HEK293 (cell line): ENCODE measurements around the gene TAPBPL.

ENCODE experiments used
- AEBP2 ChIP-seq: fragments of 450-650 bp; formaldehyde crosslinking; IDR thresholded peaks from 2 replicates; pipeline ENCODE4 v1.5.1; 2016; ENCODE audit warnings: missing biosample characterization, missing genetic modification characterization, borderline replicate concordance
- EGR2 ChIP-seq: fragments of 450-650 bp; formaldehyde crosslinking; IDR thresholded peaks from 2 replicates; pipeline ENCODE4 v1.5.1; 2016; ENCODE audit warnings: low read depth, missing biosample characterization, missing genetic modification characterization
- GLIS1 ChIP-seq: fragments of 450-650 bp; formaldehyde crosslinking; IDR thresholded peaks from 2 replicates; pipeline ENCODE4 v1.5.1; 2016; ENCODE audit warnings: missing biosample characterization, missing genetic modification characterization
- KLF7 ChIP-seq: fragments of 450-650 bp; formaldehyde crosslinking; IDR thresholded peaks from 2 replicates; pipeline ENCODE4 v1.5.1; 2016; ENCODE audit warnings: missing biosample characterization, missing genetic modification characterization, borderline replicate concordance
- REPIN1 ChIP-seq: fragments of 450-650 bp; formaldehyde crosslinking; IDR thresholded peaks from 2 replicates; pipeline ENCODE4 v1.5.1; 2017; ENCODE audit warnings: missing biosample characterization, missing genetic modification characterization, low read depth
- SCRT1 ChIP-seq: fragments of 450-650 bp; formaldehyde crosslinking; IDR thresholded peaks from 2 replicates; pipeline ENCODE4 v1.5.1; 2016; ENCODE audit warnings: missing biosample characterization, missing genetic modification characterization, borderline replicate concordance
- WT1 ChIP-seq: fragments of 450-650 bp; formaldehyde crosslinking; IDR thresholded peaks from 2 replicates; pipeline ENCODE4 v1.5.1; 2016; ENCODE audit warnings: missing biosample characterization, missing genetic modification characterization
- YY1 ChIP-seq: fragments of 450-650 bp; formaldehyde crosslinking; IDR thresholded peaks from 2 replicates; pipeline ENCODE4 v1.5.1; 2018; ENCODE audit warnings: missing biosample characterization, missing genetic modification characterization
- ZBTB8A ChIP-seq: fragments of 450-650 bp; formaldehyde crosslinking; IDR thresholded peaks from 2 replicates; pipeline ENCODE4 v1.5.1; 2016; ENCODE audit warnings: missing biosample characterization, missing genetic modification characterization
- ZFP41 ChIP-seq: fragments of 450-650 bp; formaldehyde crosslinking; IDR thresholded peaks from 2 replicates; pipeline ENCODE4 v1.5.1; 2016; ENCODE audit warnings: missing biosample characterization, missing genetic modification characterization, borderline replicate concordance
- ZFP69B ChIP-seq: fragments of 450-650 bp; formaldehyde crosslinking; IDR thresholded peaks from 2 replicates; pipeline ENCODE4 v1.5.1; 2016; ENCODE audit warnings: missing biosample characterization, missing genetic modification characterization
- ZNF10 ChIP-seq: fragments of 450-650 bp; formaldehyde crosslinking; IDR thresholded peaks from 2 replicates; pipeline ENCODE4 v1.5.1; 2017; ENCODE audit warnings: missing biosample characterization, missing genetic modification characterization
- ZNF114 ChIP-seq: fragments of 450-650 bp; formaldehyde crosslinking; IDR thresholded peaks from 2 replicates; pipeline ENCODE4 v1.5.0; 2017; ENCODE audit warnings: missing biosample characterization, missing genetic modification characterization
- ZNF121 ChIP-seq: fragments of 450-650 bp; formaldehyde crosslinking; IDR thresholded peaks from 2 replicates; pipeline ENCODE4 v1.5.1; 2016; ENCODE audit warnings: missing biosample characterization, missing genetic modification characterization
- ZNF146 ChIP-seq: fragments of 450-650 bp; formaldehyde crosslinking; IDR thresholded peaks from 2 replicates; pipeline ENCODE4 v1.5.1; 2016; ENCODE audit warnings: missing biosample characterization, missing genetic modification characterization
- ZNF184 ChIP-seq: fragments of 450-650 bp; IDR thresholded peaks from 2 replicates; pipeline ENCODE4 v1.5.1; 2018; ENCODE audit warnings: missing biosample characterization, mild to moderate bottlenecking, missing genetic modification characterization
- ZNF202 ChIP-seq: fragments of 450-650 bp; formaldehyde crosslinking; IDR thresholded peaks from 2 replicates; pipeline ENCODE4 v1.5.1; 2016; ENCODE audit warnings: missing biosample characterization, missing genetic modification characterization, borderline replicate concordance
- ZNF24 ChIP-seq: fragments of 450-650 bp; formaldehyde crosslinking; IDR thresholded peaks from 2 replicates; pipeline ENCODE4 v1.5.1; 2016; ENCODE audit warnings: missing biosample characterization, missing genetic modification characterization
- ZNF280D ChIP-seq: fragments of 450-650 bp; formaldehyde crosslinking; IDR thresholded peaks from 2 replicates; pipeline ENCODE4 v1.5.1; 2016; ENCODE audit warnings: missing biosample characterization, missing genetic modification characterization
- ZNF311 ChIP-seq: fragments of 450-650 bp; formaldehyde crosslinking; IDR thresholded peaks from 2 replicates; pipeline ENCODE4 v1.5.1; 2017; ENCODE audit warnings: missing biosample characterization, missing genetic modification characterization, borderline replicate concordance
- ZNF416 ChIP-seq: fragments of 450-650 bp; formaldehyde crosslinking; IDR thresholded peaks from 2 replicates; pipeline ENCODE4 v1.5.1; 2016; ENCODE audit warnings: missing biosample characterization, missing genetic modification characterization
- ZNF433 ChIP-seq: fragments of 450-650 bp; formaldehyde crosslinking; IDR thresholded peaks from 2 replicates; pipeline ENCODE4 v1.5.1; 2016; ENCODE audit warnings: missing biosample characterization, missing genetic modification characterization, low read depth
- ZNF510 ChIP-seq: fragments of 450-650 bp; formaldehyde crosslinking; IDR thresholded peaks from 2 replicates; pipeline ENCODE4 v1.5.1; 2018; ENCODE audit warnings: mild to moderate bottlenecking, missing genetic modification characterization, missing biosample characterization; ENCODE audit not compliant: insufficient replicate concordance
- ZNF530 ChIP-seq: fragments of 450-650 bp; formaldehyde crosslinking; IDR thresholded peaks from 2 replicates; pipeline ENCODE4 v1.5.1; 2016; ENCODE audit warnings: low read depth, missing biosample characterization, missing genetic modification characterization
- ZNF561 ChIP-seq: fragments of 450-650 bp; IDR thresholded peaks from 2 replicates; pipeline ENCODE4 v1.5.1; 2018; ENCODE audit warnings: missing biosample characterization, missing genetic modification characterization, borderline replicate concordance
- ZNF585B ChIP-seq: fragments of 450-650 bp; formaldehyde crosslinking; IDR thresholded peaks from 2 replicates; pipeline ENCODE4 v1.5.1; 2016; ENCODE audit warnings: missing biosample characterization, missing genetic modification characterization
- ZNF621 ChIP-seq: fragments of 450-650 bp; formaldehyde crosslinking; IDR thresholded peaks from 2 replicates; pipeline ENCODE4 v1.5.1; 2017; ENCODE audit warnings: missing biosample characterization, missing genetic modification characterization
- ZNF654 ChIP-seq: fragments of 450-650 bp; formaldehyde crosslinking; IDR thresholded peaks from 2 replicates; pipeline ENCODE4 v1.5.1; 2016; ENCODE audit warnings: low read depth, missing biosample characterization, missing genetic modification characterization
- ZNF658 ChIP-seq: fragments of 450-650 bp; formaldehyde crosslinking; IDR thresholded peaks from 2 replicates; pipeline ENCODE4; 2016; ENCODE audit warnings: missing biosample characterization, missing genetic modification characterization
- ZNF701 ChIP-seq: fragments of 450-650 bp; formaldehyde crosslinking; IDR thresholded peaks from 2 replicates; pipeline ENCODE4 v1.5.1; 2016; ENCODE audit warnings: missing biosample characterization, missing genetic modification characterization
- ZNF704 ChIP-seq: fragments of 450-650 bp; formaldehyde crosslinking; IDR thresholded peaks from 2 replicates; pipeline ENCODE4 v1.5.1; 2016; ENCODE audit warnings: missing biosample characterization, missing genetic modification characterization
- ZNF747 ChIP-seq: fragments of 450-650 bp; formaldehyde crosslinking; IDR thresholded peaks from 2 replicates; pipeline ENCODE4 v1.5.1; 2016; ENCODE audit warnings: missing biosample characterization, missing genetic modification characterization
- ZNF830 ChIP-seq: fragments of 450-650 bp; IDR thresholded peaks from 2 replicates; pipeline ENCODE4 v1.5.0; 2018; ENCODE audit warnings: missing biosample characterization, missing genetic modification characterization, low read depth, mild to moderate bottlenecking, moderate library complexity
- ZNF843 ChIP-seq: fragments of 450-650 bp; formaldehyde crosslinking; IDR thresholded peaks from 2 replicates; pipeline ENCODE4 v1.5.1; 2016; ENCODE audit warnings: missing biosample characterization, missing genetic modification characterization
- TF ChIP-seq, protein P1 (sequence below): fragments of 450-650 bp; formaldehyde crosslinking; IDR thresholded peaks from 2 replicates; pipeline ENCODE4 v1.5.1; 2017; ENCODE audit warnings: missing biosample characterization, missing genetic modification characterization

Gene TAPBPL

GRCh38 chr12:6492838-6493496, 41.1 kb downstream of the TAPBPL start, which contains the start of gene MRPL51 (continued):
- TF ChIP-seq GLIS1 (tag by site-specific recombination) (peak; percentile 30; the same call in 1 of the 2 replicates), ZBTB8A (tag by site-specific recombination) (peak; percentile 98), ZNF121 (no peak), ZNF146 (tag by site-specific recombination) (no peak), ZNF280D (no peak), SCRT1 (tag by site-specific recombination) (no peak), ZNF416 (tag by site-specific recombination) (no peak), ZNF704 (tag by site-specific recombination) (no peak), ZNF561 (tag by site-specific recombination) (peak; percentile 86), ZNF654 (tag by site-specific recombination) (no peak), EGR2 (tag by site-specific recombination) (peak; percentile 93), WT1 (tag by site-specific recombination) (no peak), REPIN1 (tag by site-specific recombination) (no peak), ZNF830 (tag by site-specific recombination) (no peak), AEBP2 (tag by site-specific recombination) (no peak), YY1 (tag by site-specific recombination) (peak; percentile 90), ZNF747 (no peak), ZNF202 (no peak), ZNF843 (tag by site-specific recombination) (peak; percentile 9; the same call in 1 of the 2 replicates), ZNF311 (tag by site-specific recombination) (no peak), ZNF621 (tag by site-specific recombination) (no peak), ZNF701 (no peak), ZNF24 (peak; percentile 55; the same call in 1 of the 2 replicates), KLF7 (peak; percentile 73), ZNF585B (no peak), ZNF530 (tag by site-specific recombination) (no peak), ZNF510 (tag by site-specific recombination) (no peak), ZNF658 (tag by site-specific recombination) (no peak), ZNF433 (tag by site-specific recombination) (no peak), ZNF184 (tag by site-specific recombination) (no peak), ZNF114 (no peak), ZFP41 (tag by site-specific recombination) (no peak), ZNF10 (tag by site-specific recombination) (peak; percentile 49; the same call in 1 of the 2 replicates), ZFP69B (tag by site-specific recombination) (no peak)
- TF ChIP-seq, protein P1, sequence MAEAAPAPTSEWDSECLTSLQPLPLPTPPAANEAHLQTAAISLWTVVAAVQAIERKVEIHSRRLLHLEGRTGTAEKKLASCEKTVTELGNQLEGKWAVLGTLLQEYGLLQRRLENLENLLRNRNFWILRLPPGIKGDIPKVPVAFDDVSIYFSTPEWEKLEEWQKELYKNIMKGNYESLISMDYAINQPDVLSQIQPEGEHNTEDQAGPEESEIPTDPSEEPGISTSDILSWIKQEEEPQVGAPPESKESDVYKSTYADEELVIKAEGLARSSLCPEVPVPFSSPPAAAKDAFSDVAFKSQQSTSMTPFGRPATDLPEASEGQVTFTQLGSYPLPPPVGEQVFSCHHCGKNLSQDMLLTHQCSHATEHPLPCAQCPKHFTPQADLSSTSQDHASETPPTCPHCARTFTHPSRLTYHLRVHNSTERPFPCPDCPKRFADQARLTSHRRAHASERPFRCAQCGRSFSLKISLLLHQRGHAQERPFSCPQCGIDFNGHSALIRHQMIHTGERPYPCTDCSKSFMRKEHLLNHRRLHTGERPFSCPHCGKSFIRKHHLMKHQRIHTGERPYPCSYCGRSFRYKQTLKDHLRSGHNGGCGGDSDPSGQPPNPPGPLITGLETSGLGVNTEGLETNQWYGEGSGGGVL: no peak
